ENCODE results near the gene PPP2R2C.

The PPP2R2C gene

GRCh38 chr4:6360385-6360784 lies 112.0 kb downstream of the PPP2R2C start:
- no peak for DNase-seq

GRCh38 chr4:6359536-6360308 lies 112.7 kb downstream of the PPP2R2C start:
- no peak for DNase-seq

- no peak for DNase-seq
Measured at GRCh38 chr4:6357476-6357875, 114.9 kb downstream of the PPP2R2C start.

- DNase-seq: no peak
Measured at GRCh38 chr4:6356076-6356560, 116.3 kb downstream of the PPP2R2C start.

GRCh38 chr4:6355052-6355451 lies 117.4 kb downstream of the PPP2R2C start:
- DNase-seq: no peak

- no peak for DNase-seq
Measured at GRCh38 chr4:6354626-6355025, 117.8 kb downstream of the PPP2R2C start.

GRCh38 chr4:6354119-6354518 lies 118.3 kb downstream of the PPP2R2C start:
- no peak for DNase-seq

GRCh38 chr4:6352031-6352692 lies 120.3 kb downstream of the PPP2R2C start:
- no peak for DNase-seq

- no peak for DNase-seq
Measured at GRCh38 chr4:6351246-6352000, 121.0 kb downstream of the PPP2R2C start.

- DNase-seq: no peak
Measured at GRCh38 chr4:6350646-6351045, 121.8 kb downstream of the PPP2R2C start.

- DNase-seq: no peak
Measured at GRCh38 chr4:6349896-6350603, 122.4 kb downstream of the PPP2R2C start.

- DNase-seq: no peak
Measured at GRCh38 chr4:6348408-6348807, 124.0 kb downstream of the PPP2R2C start.

GRCh38 chr4:6347511-6348045 lies 124.8 kb downstream of the PPP2R2C start:
- no peak for DNase-seq

GRCh38 chr4:6346373-6347110 lies 125.9 kb downstream of the PPP2R2C start:
- DNase-seq: no peak

GRCh38 chr4:6345866-6346265 lies 126.5 kb downstream of the PPP2R2C start:
- no peak for DNase-seq

- DNase-seq: no peak
Measured at GRCh38 chr4:6345096-6345830, 127.2 kb downstream of the PPP2R2C start.

GRCh38 chr4:6343939-6344408 lies 128.4 kb downstream of the PPP2R2C start:
- no peak for DNase-seq

- no peak for DNase-seq
Measured at GRCh38 chr4:6342530-6343293, 129.7 kb downstream of the PPP2R2C start.

GRCh38 chr4:6341696-6342095 lies 130.7 kb downstream of the PPP2R2C start:
- DNase-seq: no peak

- no peak for DNase-seq
Measured at GRCh38 chr4:6340446-6341015, 131.9 kb downstream of the PPP2R2C start.

All from T-helper 2 cell (primary cell).